GM21447 (cell line): ENCODE data around the gene MAP2K6.
"Not testable (repeated sequence)": the region's sequence is repeated elsewhere in the genome, so short reads cannot be mapped to it uniquely, and the experiment has no call there.

Experiments used
- ATAC-seq: cut with Tn5 transposase; IDR thresholded peaks from one replicate; pipeline ENCODE4 v1.9.1; 2021; ENCODE audit not compliant: unreplicated experiment

The MAP2K6 gene

DNA sequence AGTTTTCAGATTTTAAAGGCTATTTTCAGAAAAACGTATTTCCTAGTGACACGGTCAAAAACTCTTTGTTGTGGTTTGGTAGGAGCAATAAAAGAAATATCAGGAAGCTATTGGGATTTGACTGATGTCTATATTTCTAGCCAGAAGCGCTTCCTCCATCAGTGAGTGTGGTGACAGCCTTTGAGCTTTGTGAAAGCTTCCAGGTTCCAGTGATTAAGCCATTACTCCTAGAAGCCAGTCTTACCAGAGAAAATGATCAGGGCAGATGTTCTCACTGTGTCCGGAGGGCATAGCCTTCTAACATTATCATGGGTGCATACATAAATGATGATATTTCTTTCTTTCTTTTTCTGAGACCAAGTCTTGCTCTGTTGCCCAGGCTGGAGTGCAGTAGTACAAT is 39.6 kb downstream of the MAP2K6 start:
- no peak for ATAC-seq

GRCh38 chr17:69455040-69455439 is 40.5 kb downstream of the MAP2K6 start:
- ATAC-seq: no peak

- peak; percentile 60 for ATAC-seq
Measured at GRCh38 chr17:69457603-69458002, 43.1 kb downstream of the MAP2K6 start.

- no peak for ATAC-seq
Measured at GRCh38 chr17:69460963-69461922, 46.7 kb downstream of the MAP2K6 start.

DNA sequence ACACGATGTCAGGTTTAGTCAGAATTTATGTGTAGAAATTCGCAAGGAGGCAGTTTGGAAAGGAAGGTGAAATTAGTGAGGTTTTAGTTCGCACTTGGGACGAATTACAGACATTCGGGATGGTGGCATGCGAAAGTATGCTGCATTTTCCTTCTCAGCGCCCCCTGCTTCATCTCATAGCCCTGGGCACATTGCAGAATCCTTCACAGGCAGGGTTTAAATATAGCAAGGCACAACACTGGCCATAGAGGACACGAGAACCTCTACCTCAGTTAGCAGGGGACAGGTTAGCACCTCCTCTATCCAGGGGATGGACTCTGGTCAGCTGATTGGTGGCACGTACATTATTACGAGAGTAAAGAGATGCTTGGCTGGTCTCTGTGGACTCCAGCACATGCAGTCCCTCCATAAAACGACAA is 47.5 kb downstream of the MAP2K6 start:
- ATAC-seq: no peak

- no peak for ATAC-seq
Measured at GRCh38 chr17:69462882-69463281, 48.4 kb downstream of the MAP2K6 start.

- no peak for ATAC-seq
Measured at GRCh38 chr17:69466451-69466850, 52.0 kb downstream of the MAP2K6 start.

DNA sequence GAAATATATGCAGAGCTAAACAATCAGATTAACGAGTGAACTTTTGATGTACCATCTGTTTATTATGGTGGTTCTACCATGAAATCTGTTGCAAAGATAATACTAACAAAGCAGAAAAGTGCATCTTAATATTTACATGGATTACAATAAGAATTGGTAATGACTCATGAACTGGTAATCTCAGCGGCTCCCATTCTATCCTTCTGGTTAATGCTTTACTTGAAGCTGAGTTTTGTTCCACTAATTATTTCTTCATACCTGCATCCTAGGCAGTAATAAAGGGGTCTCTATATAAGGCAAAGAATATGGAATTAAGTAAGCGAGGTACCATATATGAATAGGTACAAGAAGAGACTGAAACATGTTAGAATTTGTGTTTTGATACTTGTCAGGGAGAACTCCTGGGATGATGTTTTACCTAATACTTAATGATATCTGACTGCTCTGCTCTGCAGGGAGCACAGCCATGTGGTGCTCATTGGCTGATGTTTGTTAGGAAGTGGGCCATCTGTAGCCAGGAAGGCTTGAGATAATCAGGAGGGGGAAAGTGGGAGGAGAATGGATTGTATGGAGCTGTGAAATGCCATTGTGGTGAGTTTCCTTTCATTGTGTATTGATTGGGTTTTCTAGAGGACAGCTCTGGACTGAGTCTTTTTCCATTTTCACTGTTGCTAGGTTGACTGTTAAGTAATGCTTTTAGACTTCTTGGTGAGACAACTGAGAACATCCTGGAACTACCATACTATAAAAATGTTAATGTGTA is 52.6 kb downstream of the MAP2K6 start:
- no peak for ATAC-seq

- no peak for ATAC-seq
Measured at GRCh38 chr17:69468207-69468606, 53.7 kb downstream of the MAP2K6 start.

DNA sequence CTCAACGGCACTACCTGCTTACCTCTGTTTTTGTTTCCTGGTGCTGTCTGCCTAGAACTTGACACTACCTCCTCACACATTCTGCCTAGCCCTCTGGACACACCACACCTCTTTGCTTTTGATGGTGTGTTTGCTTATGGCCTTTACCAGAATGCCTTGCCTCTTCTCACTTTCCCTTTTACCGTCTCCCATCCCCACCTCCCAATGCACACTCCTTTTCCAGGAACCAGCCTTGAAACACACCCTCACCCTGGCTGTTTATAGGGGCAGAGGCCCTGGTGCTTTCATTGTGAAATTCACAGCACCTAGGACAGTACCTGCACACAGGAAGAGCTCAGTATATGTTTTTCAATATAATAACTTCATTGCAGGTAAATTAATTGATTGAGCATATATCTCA is 56.2 kb downstream of the MAP2K6 start:
- ATAC-seq: no peak

- ATAC-seq: no peak
Measured at GRCh38 chr17:69471406-69471805, 56.9 kb downstream of the MAP2K6 start.

DNA sequence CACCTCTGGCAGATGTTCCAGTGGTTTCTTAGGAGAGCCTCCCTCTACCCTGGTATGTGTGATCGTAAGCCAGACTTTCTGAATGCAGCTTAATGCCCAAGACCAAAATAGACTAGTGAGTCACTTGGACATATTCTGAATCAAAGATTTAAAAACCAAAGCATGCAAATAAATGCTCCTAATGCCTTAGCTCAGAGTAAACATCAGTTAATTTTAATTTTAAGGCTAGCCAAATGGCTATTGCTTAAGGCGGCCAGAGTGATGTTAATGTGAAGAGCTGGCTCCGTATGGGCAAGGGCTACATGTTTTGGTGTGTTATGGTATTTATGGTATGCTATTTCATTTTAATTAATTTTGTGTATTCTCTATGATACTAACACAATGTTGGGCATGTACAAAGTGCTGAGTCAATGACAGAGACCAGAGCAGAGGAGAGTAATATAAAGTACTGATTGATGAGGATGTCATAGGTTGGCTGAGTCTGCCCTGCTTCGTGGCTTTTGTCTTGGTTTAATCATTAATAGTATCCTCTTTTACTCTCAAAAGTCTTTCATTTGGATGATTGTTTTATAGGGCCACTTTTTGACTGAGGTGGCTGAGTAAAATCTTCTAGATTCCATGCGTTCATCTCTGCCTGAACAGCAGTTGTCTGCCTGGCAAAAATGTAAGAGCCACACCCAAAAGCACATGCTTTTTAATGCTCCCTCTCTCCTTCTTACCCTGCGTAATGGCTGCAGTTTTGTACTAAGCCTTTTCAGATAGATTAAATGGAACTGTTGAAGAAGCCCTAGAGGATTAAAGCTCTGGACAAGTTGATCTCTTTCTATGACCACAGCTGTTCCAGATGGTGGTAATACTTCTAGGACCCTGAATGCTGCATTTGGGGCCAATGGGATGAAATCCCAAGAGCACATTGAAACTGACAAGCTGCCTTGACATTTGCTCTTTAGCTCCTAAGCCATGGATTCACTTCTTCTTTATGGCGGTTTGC is 59.6 kb downstream of the MAP2K6 start:
- no peak for ATAC-seq

DNA sequence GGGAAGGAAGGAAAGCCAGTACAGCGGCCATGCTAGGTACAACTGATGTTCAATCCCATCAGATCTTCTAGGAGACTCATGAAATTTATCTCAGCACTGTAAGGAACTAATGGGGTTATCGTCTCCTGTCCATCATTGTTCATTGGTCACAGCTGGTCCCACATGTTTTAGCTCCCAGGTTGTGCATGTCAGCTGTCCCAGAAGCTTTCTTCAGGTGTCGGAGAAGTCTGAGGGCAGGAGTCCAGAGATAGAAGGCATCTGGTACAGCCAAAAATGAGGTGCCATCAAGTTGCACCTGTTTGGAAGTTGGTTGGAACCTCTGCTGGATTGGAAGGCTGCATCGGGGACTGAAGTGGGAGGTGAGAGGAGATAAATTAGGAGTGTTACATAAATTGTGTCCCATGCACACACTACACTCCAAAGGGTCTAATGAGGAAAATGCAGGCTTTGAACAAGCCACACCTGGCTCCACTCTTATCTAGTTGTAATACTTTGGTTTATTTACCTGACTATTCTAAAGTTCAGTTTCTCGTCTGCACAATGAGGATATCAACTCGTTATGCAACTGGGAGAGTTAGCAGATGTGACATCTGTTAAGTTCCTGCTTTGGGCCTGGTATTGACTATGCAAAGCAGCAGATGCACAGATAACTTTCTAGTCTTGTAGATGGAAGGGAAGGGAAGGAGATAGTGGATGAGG is 62.9 kb downstream of the MAP2K6 start:
- no peak for ATAC-seq

- ATAC-seq: no peak
Measured at GRCh38 chr17:69477903-69478266, 63.4 kb downstream of the MAP2K6 start.

GRCh38 chr17:69478916-69479315 is 64.4 kb downstream of the MAP2K6 start:
- ATAC-seq: no peak

DNA sequence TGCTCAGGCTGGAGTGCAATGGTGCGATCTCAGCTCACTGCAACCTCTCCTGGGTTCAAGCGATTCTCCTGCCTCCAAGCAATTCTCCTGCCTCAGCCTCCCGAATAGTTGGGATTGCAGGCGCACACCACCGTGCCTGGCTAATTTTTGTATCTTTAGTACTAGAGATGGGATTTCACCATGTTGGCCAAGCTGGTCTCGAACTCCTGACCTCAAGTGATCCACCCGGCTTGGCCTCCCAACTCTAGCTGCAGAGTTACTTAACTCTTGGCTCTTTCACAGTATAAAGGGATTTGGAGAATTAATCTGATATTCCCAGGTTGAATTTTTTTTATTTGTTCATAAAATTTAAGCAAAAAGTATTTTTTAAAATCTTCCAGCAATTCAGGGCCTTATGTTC is 65.3 kb downstream of the MAP2K6 start:
- not testable (repeated sequence) for ATAC-seq

GRCh38 chr17:69480245-69480644 is 65.7 kb downstream of the MAP2K6 start:
- no peak for ATAC-seq

DNA sequence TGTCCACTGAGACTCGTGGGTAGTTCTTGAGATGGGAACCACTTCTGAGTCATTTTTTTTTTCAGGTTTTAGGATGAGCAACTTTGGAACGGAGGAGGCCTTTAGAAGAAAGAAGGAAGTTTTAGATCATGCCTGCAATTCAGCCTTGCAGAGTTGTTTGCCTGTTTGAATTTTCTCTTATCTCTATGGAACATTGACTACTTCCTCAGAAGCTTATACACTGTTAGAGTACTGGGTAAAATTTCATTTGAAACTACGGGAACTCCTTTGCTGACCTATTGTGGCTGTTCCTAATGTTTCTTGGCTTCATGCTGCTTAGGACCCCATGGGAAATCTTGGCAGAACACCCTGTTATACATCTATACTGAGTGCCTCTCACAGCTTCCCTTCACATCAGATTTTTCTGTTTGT is 70.8 kb downstream of the MAP2K6 start:
- no peak for ATAC-seq

- no peak for ATAC-seq
Measured at GRCh38 chr17:69485901-69486643, 71.6 kb downstream of the MAP2K6 start.
